Gastrocnemius medialis (tissue), 4 donors: ENCODE data around the gene TTC16. TPM values are rescaled to one million over a fixed set of nuclear protein-coding genes. Genes with fewer than 3 reads are reported as not detected.

Experiments
- ATAC-seq, 2 donors: fragments of 150-250 bp; one replicate each; pipeline ENCODE4 v1.9.1; 2016
- DNase-seq, 2 donors: peaks; one replicate each; pipeline ENCODE4 v3.0.0-alpha.2; 2019
- H3K27ac ChIP-seq, 4 donors: fragments of 200-600 bp; sonication (generic); 1 replicate in 1 of 4; 2 replicates in 3 of 4; pipeline ENCODE4 v1.5.1; 2016 to 2018; ENCODE audit warnings: mild to moderate bottlenecking in 2 of 4, moderate library complexity in 1 of 4
- H3K27me3 ChIP-seq, 3 donors: fragments of 200-600 bp; sonication (generic) in 2 of 3; 1 replicate in 1 of 3; 2 replicates in 2 of 3; pipeline versions ENCODE4 v1.5.1 to v1.6.0; 2016 to 2019; ENCODE audit warnings: mild to moderate bottlenecking in 1 of 3, moderate library complexity in 1 of 3
- H3K36me3 ChIP-seq, 2 donors: fragments of 200-600 bp; sonication (generic) in 1 of 2; one replicate each; pipeline ENCODE4 v1.5.1; 2017 to 2018
- H3K4me1 ChIP-seq, 2 donors: fragments of 200-600 bp; sonication (generic) in 1 of 2; one replicate each; pipeline ENCODE4 v1.5.1; 2016 to 2017; ENCODE audit warnings: mild to moderate bottlenecking in 2 of 2
- H3K4me3 ChIP-seq, 4 donors: fragments of 200-600 bp; sonication (generic) in 3 of 4; 1 replicate in 1 of 4; 2 replicates in 3 of 4; pipeline ENCODE4 v1.5.1; 2016 to 2019; ENCODE audit warnings: mild to moderate bottlenecking in 2 of 4
- H3K9me3 ChIP-seq, 3 donors: fragments of 200-600 bp; sonication (generic) in 2 of 3; 1 replicate in 1 of 3; 2 replicates in 2 of 3; pipeline ENCODE4 v1.5.1; 2016 to 2019
- POLR2A ChIP-seq, 2 donors: fragments of 450-650 bp; IDR thresholded peaks; one replicate each; pipeline ENCODE4 v1.6.1; 2017; ENCODE audit warnings: antibody characterized with exemption in 2 of 2, mild to moderate bottlenecking in 2 of 2, moderate library complexity in 2 of 2
- in situ Hi-C, 4 donors: fragments of 200-750 bp; cut with MboI; loops; one replicate each; pipeline versions ENCODE4 v1.15.0 to v1.8.0; 2017; ENCODE audit warnings: low sequenced_read_pairs in 4 of 4
- intact Hi-C: fragments of 100-400 bp; cut with DNase I; formaldehyde crosslinking; loops from one replicate; pipeline ENCODE4 v1.15.1; 2023; ENCODE audit warnings: low total_unique reads
- total RNA-seq, 4 donors: library from RNA; depleted of rRNA; stranded (reverse); fragments of >200 nt; gene quantifications; one replicate each; pipeline versions ENCODE4 v1.1.0 to v1.2.3, GENCODE V29; 2016
- TF ChIP-seq, protein P1 (sequence below), 5 experiments: fragments of 450-650 bp in 3 of 5; fragments of 200-600 bp in 2 of 5; sonication (generic) in 2 of 5; IDR thresholded peaks in 4 of 5; conservative IDR thresholded peaks in 1 of 5; 1 replicate in 4 of 5; 2 replicates in 1 of 5; pipeline ENCODE4 v1.5.1; 2016 to 2019; ENCODE audit warnings: antibody characterized with exemption in 5 of 5, mild to moderate bottlenecking in 3 of 5, moderate library complexity in 3 of 5

Gene TTC16
- total RNA-seq, 4 donors from 2014 or later = not detected

DNA sequence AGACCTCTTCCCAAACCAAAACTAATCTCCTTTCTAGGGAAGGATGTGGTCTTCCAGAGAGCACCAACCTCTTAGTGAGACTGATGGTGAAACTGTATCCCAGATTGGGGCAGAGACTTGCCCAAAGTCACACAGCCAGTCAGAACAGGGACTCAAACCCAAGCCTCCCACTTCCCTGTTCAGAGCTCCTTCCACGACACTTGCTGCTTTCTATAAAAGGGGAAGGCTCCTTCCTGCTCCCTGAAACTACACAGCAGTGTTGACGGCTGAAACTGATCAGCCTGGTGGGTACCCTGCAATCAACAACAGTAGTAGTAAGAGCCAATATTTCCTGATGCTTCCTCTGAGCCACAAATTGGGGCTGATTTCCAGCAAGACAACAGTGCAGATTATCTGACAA lies 17.7 kb downstream of the TTC16 start:
- ATAC-seq = no peak
- TF ChIP-seq, protein P1, sequence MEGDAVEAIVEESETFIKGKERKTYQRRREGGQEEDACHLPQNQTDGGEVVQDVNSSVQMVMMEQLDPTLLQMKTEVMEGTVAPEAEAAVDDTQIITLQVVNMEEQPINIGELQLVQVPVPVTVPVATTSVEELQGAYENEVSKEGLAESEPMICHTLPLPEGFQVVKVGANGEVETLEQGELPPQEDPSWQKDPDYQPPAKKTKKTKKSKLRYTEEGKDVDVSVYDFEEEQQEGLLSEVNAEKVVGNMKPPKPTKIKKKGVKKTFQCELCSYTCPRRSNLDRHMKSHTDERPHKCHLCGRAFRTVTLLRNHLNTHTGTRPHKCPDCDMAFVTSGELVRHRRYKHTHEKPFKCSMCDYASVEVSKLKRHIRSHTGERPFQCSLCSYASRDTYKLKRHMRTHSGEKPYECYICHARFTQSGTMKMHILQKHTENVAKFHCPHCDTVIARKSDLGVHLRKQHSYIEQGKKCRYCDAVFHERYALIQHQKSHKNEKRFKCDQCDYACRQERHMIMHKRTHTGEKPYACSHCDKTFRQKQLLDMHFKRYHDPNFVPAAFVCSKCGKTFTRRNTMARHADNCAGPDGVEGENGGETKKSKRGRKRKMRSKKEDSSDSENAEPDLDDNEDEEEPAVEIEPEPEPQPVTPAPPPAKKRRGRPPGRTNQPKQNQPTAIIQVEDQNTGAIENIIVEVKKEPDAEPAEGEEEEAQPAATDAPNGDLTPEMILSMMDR (IDR thresholded peaks at IDR 0.05 in 4 of 5, conservative IDR thresholded peaks at IDR 0.05 in 1 of 5) = no peak
- TF ChIP-seq POLR2A (IDR thresholded peaks at IDR 0.05) = no peak
- H3K9me3 ChIP-seq = no peaks in the 10 kb centered on the region
- H3K36me3 ChIP-seq = peaks cover 0 to 18% of the 10 kb centered on the region in 2 donors
- DNase-seq = no peak
- H3K27me3 ChIP-seq = no peaks in the 10 kb centered on the region
- no peak overlapping the region for H3K4me3 ChIP-seq
- intact Hi-C loops (loop anchor here (1.0 to 2.0 kb wide), 4 partner anchors 17 to 229 kb away; partner anchors contain the start of gene TTC16), in situ Hi-C loops (loop anchor here (5.0 to 10.0 kb wide), 6 partner anchors 51 to 229 kb away; partner anchors contain the start of gene CDK9 (in 1 of the 4))
- peaks cover 14 to 18% of the 10 kb centered on the region in 2 donors for H3K4me1 ChIP-seq
- no peak overlapping the region for H3K27ac ChIP-seq

GRCh38 chr9:127734247-127734746 lies 18.4 kb downstream of the TTC16 start:
- in situ Hi-C loops (loop anchor here (5.0 to 10.0 kb wide), 6 partner anchors 51 to 229 kb away; partner anchors contain the start of gene CDK9 (in 1 of the 4)), intact Hi-C loops (loop anchor here (1.0 to 2.0 kb wide), 4 partner anchors 18 to 230 kb away; partner anchors contain the start of gene TTC16)
- no peak for DNase-seq
- no peaks in the 10 kb centered on the region for H3K9me3 ChIP-seq
- H3K36me3 ChIP-seq = peaks cover 0 to 18% of the 10 kb centered on the region in 2 donors
- ATAC-seq = no peak
- H3K27ac ChIP-seq = peak overlapping the region; percentile 86 to 98 (median 91)
- H3K27me3 ChIP-seq = no peaks in the 10 kb centered on the region
- peak overlapping the region; percentile 55 to 85 (median 70) for H3K4me3 ChIP-seq
- no peak for TF ChIP-seq POLR2A (IDR thresholded peaks at IDR 0.05)
- TF ChIP-seq, protein P1 (IDR thresholded peaks at IDR 0.05 in 4 of 5, conservative IDR thresholded peaks at IDR 0.05 in 1 of 5) = no peak
- H3K4me1 ChIP-seq = peaks cover 14 to 18% of the 10 kb centered on the region in 2 donors

DNA sequence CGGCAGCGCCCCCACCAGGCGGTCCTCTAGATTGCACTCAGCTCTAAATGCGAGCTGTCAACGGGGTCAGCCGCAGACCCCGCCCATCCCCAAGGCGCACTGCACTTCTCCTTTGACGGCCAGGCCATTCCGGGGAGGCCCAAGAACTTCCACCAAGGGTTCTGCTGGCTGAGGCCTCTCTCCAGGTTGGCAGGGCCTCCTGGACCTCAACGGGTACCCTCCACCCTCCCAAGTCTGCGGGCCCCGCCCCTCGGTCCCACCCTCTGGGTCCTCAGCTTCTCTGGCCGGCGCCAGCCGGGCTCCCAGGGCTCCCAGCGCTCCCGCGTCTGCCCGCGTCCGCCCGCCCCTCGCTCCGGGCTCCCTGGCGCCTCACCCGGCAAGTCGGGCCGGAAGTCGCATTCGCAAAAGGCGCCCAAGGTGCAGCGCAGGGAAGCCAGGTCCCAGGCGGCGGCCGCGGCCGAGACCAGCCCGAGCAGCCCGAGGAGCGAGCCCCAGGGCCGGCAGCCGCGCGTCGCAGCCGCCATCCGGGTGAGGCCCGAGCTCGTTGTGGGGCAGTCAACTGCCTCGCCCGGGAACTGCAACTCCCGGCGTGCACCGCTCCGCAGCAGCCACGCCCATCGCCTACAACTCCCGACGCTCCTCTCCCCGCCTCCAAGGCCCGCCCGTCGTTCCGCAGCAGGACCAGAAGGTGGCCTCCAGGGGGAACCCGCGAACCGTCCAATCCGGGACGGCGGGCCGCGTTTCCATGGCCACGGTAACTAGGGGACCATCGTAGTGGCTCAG lies 19.1 kb downstream of the TTC16 start, which contains the start of gene TOR2A:
Gene TOR2A (minus strand): TSS at position 548 of the 783 bp plus-strand sequence. CDS start 24 bp downstream, at position 524.
- Histone ChIP-seq H3K4me3 (peak within 1 kb of the TSS; percentile 55 to 85 (median 70)), H3K27me3 (no peaks in the 10 kb centered on the region), H3K9me3 (no peaks in the 10 kb centered on the region), H3K27ac (peak within 1 kb of the TSS; percentile 86 to 98 (median 91)), H3K4me1 (peaks cover 14 to 23% of the 10 kb centered on the region in 2 donors), H3K36me3 (peaks cover 0 to 18% of the 10 kb centered on the region in 2 donors)
- peak; percentile 95 to 96 for DNase-seq
- TF ChIP-seq, protein P1 (IDR thresholded peaks at IDR 0.05 in 4 of 5, conservative IDR thresholded peaks at IDR 0.05 in 1 of 5) = peak; percentile 95 to 99 (median 98)
- peak; percentile 91 to 92 for TF ChIP-seq POLR2A (IDR thresholded peaks at IDR 0.05)
- in situ Hi-C loops = loop anchor here (5.0 to 10.0 kb wide), 8 partner anchors 47 to 230 kb away; partner anchors contain the start of gene CDK9 (in 1 of the 4)
- intact Hi-C loops = loop anchor here (1.0 to 2.0 kb wide), 9 partner anchors 19 to 231 kb away; partner anchors contain the start of genes ST6GALNAC4, STXBP1 and TTC16
- peak; percentile 91 to 93 for ATAC-seq

DNA sequence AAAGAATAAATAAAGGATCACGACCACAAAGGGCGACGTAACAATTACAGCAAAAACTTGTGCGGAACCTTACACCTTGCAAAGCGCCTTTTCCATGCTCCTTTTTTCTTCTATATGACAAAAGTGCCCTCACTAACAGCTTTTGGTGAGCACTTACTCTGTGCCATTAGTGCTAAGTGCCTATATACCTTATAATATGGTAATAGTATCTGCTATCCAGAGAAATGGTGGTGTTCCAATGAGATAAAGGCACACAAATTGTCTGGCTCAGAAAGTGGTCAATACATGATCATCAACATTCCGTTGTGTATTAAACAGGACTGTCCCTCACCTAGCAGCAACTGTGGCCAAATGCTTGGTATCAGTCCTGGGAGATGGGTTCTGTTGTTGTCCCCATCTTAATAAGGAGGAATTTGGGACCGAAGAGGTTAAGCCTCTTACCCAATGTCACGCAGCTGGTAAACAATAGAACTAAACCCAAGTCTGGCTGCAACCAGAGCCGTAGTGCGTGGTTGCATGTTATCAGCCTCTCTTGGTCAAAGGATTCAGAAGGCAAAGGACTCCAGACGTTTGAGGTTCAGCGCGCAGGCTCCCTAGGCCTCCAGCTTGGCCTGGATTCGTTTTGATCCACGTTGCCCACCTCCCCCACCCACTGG lies 19.8 kb downstream of the TTC16 start:
- no peak for DNase-seq
- peaks cover 20 to 28% of the 10 kb centered on the region in 2 donors for H3K4me1 ChIP-seq
- intact Hi-C loops = loop anchor here (1.0 to 2.0 kb wide), 6 partner anchors 36 to 186 kb away; partner anchors contain the start of genes ST6GALNAC4 and STXBP1
- in situ Hi-C loops = loop anchor here (5.0 to 10.0 kb wide), 7 partner anchors 47 to 231 kb away; partner anchors contain the start of gene CDK9 (in 1 of the 4)
- TF ChIP-seq, protein P1 (IDR thresholded peaks at IDR 0.05 in 4 of 5, conservative IDR thresholded peaks at IDR 0.05 in 1 of 5) = no peak
- no peak for TF ChIP-seq POLR2A (IDR thresholded peaks at IDR 0.05)
- H3K27me3 ChIP-seq = no peaks in the 10 kb centered on the region
- ATAC-seq = no peak
- peak overlapping the region in 1 of 4 donors; percentile 69 for H3K4me3 ChIP-seq
- H3K9me3 ChIP-seq = no peaks in the 10 kb centered on the region
- H3K27ac ChIP-seq = peak overlapping the region; percentile 35 to 93 (median 62)
- H3K36me3 ChIP-seq = peaks cover 0 to 18% of the 10 kb centered on the region in 2 donors
